Progenitor cell of endocrine pancreas (in vitro differentiated cells): ENCODE results near the gene FARS2. TPM values are rescaled to one million over a fixed set of nuclear protein-coding genes. Genes with fewer than 3 reads are reported as not detected.

Experiments used
- DNase-seq: peaks from one replicate; pipeline ENCODE4 v3.0.0; 2021; ENCODE audit warnings: low spot score; ENCODE audit not compliant: unreplicated experiment
- H3K27ac Mint-ChIP-seq: 2 replicates; pipeline ENCODE4 v1.8.0; 2021; ENCODE audit warnings: mild to moderate bottlenecking, moderate library complexity, mixed read lengths
- H3K27me3 Mint-ChIP-seq: 2 replicates; pipeline ENCODE4 v1.8.0; 2021; ENCODE audit warnings: mixed read lengths
- H3K36me3 Mint-ChIP-seq: 2 replicates; pipeline ENCODE4 v1.8.0; 2022; ENCODE audit warnings: mixed read lengths; ENCODE audit not compliant: insufficient read depth
- H3K4me1 Mint-ChIP-seq: 2 replicates; pipeline ENCODE4 v1.8.0; 2021; ENCODE audit warnings: low read depth, mixed read lengths
- H3K4me3 Mint-ChIP-seq: 2 replicates; pipeline ENCODE4 v1.8.0; 2021; ENCODE audit warnings: low read depth, mild to moderate bottlenecking, moderate library complexity, mixed read lengths
- H3K9me3 Mint-ChIP-seq: 2 replicates; pipeline ENCODE4 v1.8.0; 2021; ENCODE audit warnings: low read depth, mixed read lengths
- CTCF ChIP-seq: fragments of 200-600 bp; sonication (generic); IDR thresholded peaks from one replicate; pipeline ENCODE4 v1.5.0; 2021; ENCODE audit warnings: antibody characterized with exemption, mild to moderate bottlenecking; ENCODE audit not compliant: unreplicated experiment
- total RNA-seq: library from RNA; stranded (reverse); gene quantifications from 2 replicates; pipeline ENCODE4 v1.2.1, GENCODE V29; 2021

FARS2 gene
- total RNA-seq, 1 donor from 2014 or later: 20.8 TPM

GRCh38 chr6:5771759-5772390 lies 510.6 kb downstream of the FARS2 start:
- H3K4me1 Mint-ChIP-seq: peaks cover 2% of the 10 kb centered on the region
- no peak for TF ChIP-seq CTCF
- H3K9me3 Mint-ChIP-seq: peaks cover 15% of the 10 kb centered on the region
- no peak overlapping the region for H3K27ac Mint-ChIP-seq
- no peak overlapping the region for H3K4me3 Mint-ChIP-seq
- DNase-seq: no peak
- H3K36me3 Mint-ChIP-seq: peaks cover 6% of the 10 kb centered on the region
- no peaks in the 10 kb centered on the region for H3K27me3 Mint-ChIP-seq

- TF ChIP-seq CTCF: no peak
- H3K4me3 Mint-ChIP-seq: no peak overlapping the region
- no peak overlapping the region for H3K27ac Mint-ChIP-seq
- H3K9me3 Mint-ChIP-seq: peaks cover 12% of the 10 kb centered on the region
- peaks cover 2% of the 10 kb centered on the region for H3K4me1 Mint-ChIP-seq
- H3K36me3 Mint-ChIP-seq: peaks cover 6% of the 10 kb centered on the region
- no peak for DNase-seq
- no peaks in the 10 kb centered on the region for H3K27me3 Mint-ChIP-seq
These were observed 511.3 kb downstream of the FARS2 start for GRCh38 chr6:5772408-5773120.

GRCh38 chr6:5776104-5776503 lies 514.8 kb downstream of the FARS2 start:
- no peak for DNase-seq
- Mint-ChIP-seq H3K9me3 (no peaks in the 10 kb centered on the region), H3K36me3 (peaks cover 3% of the 10 kb centered on the region), H3K4me3 (no peak overlapping the region), H3K27ac (no peak overlapping the region), H3K27me3 (no peaks in the 10 kb centered on the region), H3K4me1 (peaks cover 2% of the 10 kb centered on the region)
- no peak for TF ChIP-seq CTCF

GRCh38 chr6:5776706-5777390 lies 515.5 kb downstream of the FARS2 start:
- DNase-seq: no peak
- TF ChIP-seq CTCF: no peak
- Mint-ChIP-seq H3K36me3 (peaks cover 3% of the 10 kb centered on the region), H3K4me3 (no peak overlapping the region), H3K27me3 (no peaks in the 10 kb centered on the region), H3K27ac (no peak overlapping the region), H3K9me3 (no peaks in the 10 kb centered on the region), H3K4me1 (no peaks in the 10 kb centered on the region)

- H3K27me3 Mint-ChIP-seq: no peaks in the 10 kb centered on the region
- TF ChIP-seq CTCF: no peak
- no peaks in the 10 kb centered on the region for H3K9me3 Mint-ChIP-seq
- peaks cover 3% of the 10 kb centered on the region for H3K36me3 Mint-ChIP-seq
- DNase-seq: no peak
- no peak overlapping the region for H3K27ac Mint-ChIP-seq
- H3K4me1 Mint-ChIP-seq: no peaks in the 10 kb centered on the region
- H3K4me3 Mint-ChIP-seq: no peak overlapping the region
These were observed 517.1 kb downstream of the FARS2 start for GRCh38 chr6:5778317-5778857.
